SK-N-SH treated with all-trans-retinoic acid at 6 μM for 48 hours (cell line): ENCODE data around the gene CGB8.

ENCODE experiments used
- ATAC-seq: fragments of 200-7000 bp; cut with Tn5 transposase; 3 replicates; pipeline ENCODE4 v1.9.1; 2020; ENCODE audit warnings: mild to moderate bottlenecking, moderate library complexity
- ARNTL ChIP-seq: fragments of 450-650 bp; formaldehyde crosslinking; IDR thresholded peaks from 2 replicates; pipeline ENCODE4 v1.5.0; 2020; ENCODE audit warnings: low read depth, mild to moderate bottlenecking, moderate library complexity, borderline replicate concordance
- BACH2 ChIP-seq: fragments of 250-450 bp; sonication (Bioruptor Pico); IDR thresholded peaks from 2 replicates; pipeline ENCODE4 v1.9.0; 2021; ENCODE audit warnings: mild to moderate bottlenecking, borderline replicate concordance
- CSDC2 ChIP-seq: fragments of 250-450 bp; sonication (Bioruptor Pico); IDR thresholded peaks from 2 replicates; pipeline ENCODE4 v1.5.0; 2020; ENCODE audit warnings: mild to moderate bottlenecking, moderate library complexity
- ESRRG ChIP-seq: fragments of 250-450 bp; sonication (Bioruptor Pico); IDR thresholded peaks from 2 replicates; pipeline ENCODE4 v1.6.1; 2021; ENCODE audit warnings: mild to moderate bottlenecking
- GLIS3 ChIP-seq: fragments of 250-450 bp; sonication (Bioruptor Pico); IDR thresholded peaks from 2 replicates; pipeline ENCODE4 v1.5.0; 2020; ENCODE audit warnings: mild to moderate bottlenecking, moderate library complexity
- ISL1 ChIP-seq: fragments of 250-450 bp; sonication (Bioruptor Pico); IDR thresholded peaks from 2 replicates; pipeline ENCODE4 v2.1.2; 2022; ENCODE audit warnings: mild to moderate bottlenecking, moderate library complexity
- OSR1 ChIP-seq: fragments of 250-450 bp; sonication (Bioruptor Pico); IDR thresholded peaks from 2 replicates; pipeline ENCODE4 v1.8.0; 2022; ENCODE audit warnings: moderate library complexity, mild to moderate bottlenecking, inconsistent platforms
- PPARA ChIP-seq: fragments of 250-450 bp; sonication (Bioruptor Pico); IDR thresholded peaks from 2 replicates; pipeline ENCODE4 v1.5.0; 2020; ENCODE audit warnings: mild to moderate bottlenecking, borderline replicate concordance
- RARB ChIP-seq: fragments of 250-450 bp; sonication (Bioruptor Pico); IDR thresholded peaks from 2 replicates; pipeline ENCODE4 v1.8.0; 2021; ENCODE audit warnings: mild to moderate bottlenecking, moderate library complexity
- SNAI2 ChIP-seq: fragments of 250-450 bp; sonication (Bioruptor Pico); IDR thresholded peaks from 2 replicates; pipeline ENCODE4 v1.5.0; 2020; ENCODE audit warnings: mild to moderate bottlenecking, moderate library complexity
- TCF4 ChIP-seq: fragments of 250-450 bp; sonication (Bioruptor Pico); IDR thresholded peaks from 2 replicates; pipeline ENCODE4 v1.8.0; 2021; ENCODE audit warnings: mild to moderate bottlenecking, moderate library complexity, borderline replicate concordance
- TOX ChIP-seq: fragments of 250-450 bp; sonication (Bioruptor Pico); IDR thresholded peaks from 2 replicates; pipeline ENCODE4 v1.8.0; 2021; ENCODE audit warnings: mild to moderate bottlenecking, moderate library complexity, borderline replicate concordance
- ZC3H10 ChIP-seq: fragments of 250-450 bp; sonication (Bioruptor Pico); IDR thresholded peaks from 2 replicates; pipeline ENCODE4 v1.5.1; 2021; ENCODE audit warnings: mild to moderate bottlenecking, moderate library complexity
- ZFP3 ChIP-seq: fragments of 250-450 bp; sonication (Bioruptor Pico); IDR thresholded peaks from 2 replicates; pipeline ENCODE4 v1.5.0; 2020; ENCODE audit warnings: mild to moderate bottlenecking, moderate library complexity
- ZNF70 ChIP-seq: fragments of 450-650 bp; formaldehyde crosslinking; IDR thresholded peaks from 2 replicates; pipeline ENCODE4 v1.5.0; 2020; ENCODE audit warnings: mild to moderate bottlenecking, moderate library complexity
- ZNF8 ChIP-seq: fragments of 450-650 bp; formaldehyde crosslinking; IDR thresholded peaks from 2 replicates; pipeline ENCODE4 v1.5.0; 2020; ENCODE audit warnings: mild to moderate bottlenecking, moderate library complexity
- TF ChIP-seq, protein P1 (sequence below): fragments of 250-450 bp; sonication (Bioruptor Pico); IDR thresholded peaks from 2 replicates; pipeline ENCODE4 v1.5.1; 2021; ENCODE audit warnings: mild to moderate bottlenecking, moderate library complexity
- TF ChIP-seq, protein P2 (sequence below): fragments of 250-450 bp; sonication (Bioruptor Pico); IDR thresholded peaks from 2 replicates; pipeline ENCODE4 v1.5.1; 2020; ENCODE audit warnings: low read depth, mild to moderate bottlenecking, moderate library complexity
- TF ChIP-seq, protein P3 (sequence below): fragments of 250-450 bp; sonication (Bioruptor Pico); IDR thresholded peaks from 2 replicates; pipeline ENCODE4 v1.8.0; 2020; ENCODE audit warnings: mild to moderate bottlenecking, moderate library complexity, borderline replicate concordance
- TF ChIP-seq, protein P4 (sequence below): fragments of 250-450 bp; sonication (Bioruptor Pico); IDR thresholded peaks from 2 replicates; pipeline ENCODE4 v1.5.0; 2020; ENCODE audit warnings: mild to moderate bottlenecking, moderate library complexity

The CGB8 gene

DNA sequence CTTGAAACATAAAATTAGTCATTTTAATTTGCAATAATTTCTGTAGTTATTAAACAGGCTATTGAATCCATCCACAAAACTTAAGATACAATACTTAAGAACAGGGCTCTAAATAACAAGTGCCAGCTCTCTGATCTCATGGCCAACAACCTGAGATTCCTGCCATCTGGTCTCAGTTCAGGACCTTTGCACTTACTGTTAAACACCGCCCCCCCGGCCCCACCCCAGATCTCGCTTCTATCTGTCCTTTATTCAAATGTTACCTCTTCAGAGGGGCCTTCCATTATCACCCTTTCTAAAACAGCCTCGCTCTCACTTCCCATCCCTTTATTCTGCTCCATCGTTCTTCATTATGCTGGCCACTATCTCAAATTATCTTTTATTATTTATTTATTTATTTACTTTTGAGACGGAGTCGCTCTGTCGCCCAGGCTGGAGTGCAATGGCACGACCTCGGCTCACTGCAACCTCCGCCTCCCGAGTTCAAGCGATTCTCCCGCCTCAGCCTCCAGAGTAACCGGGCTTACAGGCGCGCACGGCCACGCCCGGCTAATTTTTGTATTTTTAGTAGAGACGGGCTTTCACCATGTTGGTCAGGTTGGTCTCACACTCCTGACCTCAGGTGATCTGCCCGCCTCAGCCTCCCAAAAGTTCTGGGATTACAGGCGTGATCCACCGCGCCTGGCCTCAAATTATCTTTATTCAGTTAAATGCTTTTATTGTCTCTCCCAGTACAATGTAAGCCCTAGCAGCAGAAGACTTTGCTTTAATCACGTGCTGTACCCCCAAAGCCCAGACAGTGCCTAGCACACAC is 35.5 kb upstream of the CGB8 start:
- TF ChIP-seq ZC3H10 (CRISPR knock-in tag) (no peak), ZNF8 (no peak), ARNTL (CRISPR knock-in tag) (no peak), ZNF70 (CRISPR knock-in tag) (no peak), GLIS3 (no peak), ESRRG (CRISPR knock-in tag) (no peak), PPARA (CRISPR knock-in tag) (no peak), TOX (CRISPR knock-in tag) (no peak)
- ATAC-seq = peak; percentile 35

DNA sequence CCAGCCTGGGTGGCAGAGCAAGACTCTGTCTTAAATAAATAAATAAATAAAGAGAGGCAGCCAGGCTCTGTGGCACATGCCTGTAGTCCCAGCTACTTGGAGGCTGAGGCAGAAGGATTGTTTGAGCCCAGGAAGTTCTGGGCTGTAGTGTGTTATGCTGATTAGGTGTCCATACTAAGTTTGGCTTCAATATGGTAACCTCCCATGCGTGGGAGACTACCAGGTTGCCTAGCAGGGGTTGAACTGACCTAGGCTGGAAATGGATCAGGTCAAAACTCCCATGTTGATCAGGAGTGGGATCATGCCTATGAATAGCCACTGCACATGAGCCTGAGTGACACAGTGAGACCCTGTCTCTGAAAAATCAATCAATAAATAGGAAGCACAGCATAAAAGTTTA is 32.4 kb upstream of the CGB8 start:
- ATAC-seq = no peak
- TF ChIP-seq, protein P1, sequence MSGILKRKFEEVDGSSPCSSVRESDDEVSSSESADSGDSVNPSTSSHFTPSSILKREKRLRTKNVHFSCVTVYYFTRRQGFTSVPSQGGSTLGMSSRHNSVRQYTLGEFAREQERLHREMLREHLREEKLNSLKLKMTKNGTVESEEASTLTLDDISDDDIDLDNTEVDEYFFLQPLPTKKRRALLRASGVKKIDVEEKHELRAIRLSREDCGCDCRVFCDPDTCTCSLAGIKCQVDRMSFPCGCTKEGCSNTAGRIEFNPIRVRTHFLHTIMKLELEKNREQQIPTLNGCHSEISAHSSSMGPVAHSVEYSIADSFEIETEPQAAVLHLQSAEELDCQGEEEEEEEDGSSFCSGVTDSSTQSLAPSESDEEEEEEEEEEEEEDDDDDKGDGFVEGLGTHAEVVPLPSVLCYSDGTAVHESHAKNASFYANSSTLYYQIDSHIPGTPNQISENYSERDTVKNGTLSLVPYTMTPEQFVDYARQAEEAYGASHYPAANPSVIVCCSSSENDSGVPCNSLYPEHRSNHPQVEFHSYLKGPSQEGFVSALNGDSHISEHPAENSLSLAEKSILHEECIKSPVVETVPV = no peak
- TF ChIP-seq, protein P2, sequence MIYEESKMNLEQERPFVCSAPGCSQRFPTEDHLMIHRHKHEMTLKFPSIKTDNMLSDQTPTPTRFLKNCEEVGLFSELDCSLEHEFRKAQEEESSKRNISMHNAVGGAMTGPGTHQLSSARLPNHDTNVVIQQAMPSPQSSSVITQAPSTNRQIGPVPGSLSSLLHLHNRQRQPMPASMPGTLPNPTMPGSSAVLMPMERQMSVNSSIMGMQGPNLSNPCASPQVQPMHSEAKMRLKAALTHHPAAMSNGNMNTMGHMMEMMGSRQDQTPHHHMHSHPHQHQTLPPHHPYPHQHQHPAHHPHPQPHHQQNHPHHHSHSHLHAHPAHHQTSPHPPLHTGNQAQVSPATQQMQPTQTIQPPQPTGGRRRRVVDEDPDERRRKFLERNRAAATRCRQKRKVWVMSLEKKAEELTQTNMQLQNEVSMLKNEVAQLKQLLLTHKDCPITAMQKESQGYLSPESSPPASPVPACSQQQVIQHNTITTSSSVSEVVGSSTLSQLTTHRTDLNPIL = no peak
- no peak for TF ChIP-seq TOX (CRISPR knock-in tag)
- TF ChIP-seq BACH2 = no peak
- TF ChIP-seq, protein P3, sequence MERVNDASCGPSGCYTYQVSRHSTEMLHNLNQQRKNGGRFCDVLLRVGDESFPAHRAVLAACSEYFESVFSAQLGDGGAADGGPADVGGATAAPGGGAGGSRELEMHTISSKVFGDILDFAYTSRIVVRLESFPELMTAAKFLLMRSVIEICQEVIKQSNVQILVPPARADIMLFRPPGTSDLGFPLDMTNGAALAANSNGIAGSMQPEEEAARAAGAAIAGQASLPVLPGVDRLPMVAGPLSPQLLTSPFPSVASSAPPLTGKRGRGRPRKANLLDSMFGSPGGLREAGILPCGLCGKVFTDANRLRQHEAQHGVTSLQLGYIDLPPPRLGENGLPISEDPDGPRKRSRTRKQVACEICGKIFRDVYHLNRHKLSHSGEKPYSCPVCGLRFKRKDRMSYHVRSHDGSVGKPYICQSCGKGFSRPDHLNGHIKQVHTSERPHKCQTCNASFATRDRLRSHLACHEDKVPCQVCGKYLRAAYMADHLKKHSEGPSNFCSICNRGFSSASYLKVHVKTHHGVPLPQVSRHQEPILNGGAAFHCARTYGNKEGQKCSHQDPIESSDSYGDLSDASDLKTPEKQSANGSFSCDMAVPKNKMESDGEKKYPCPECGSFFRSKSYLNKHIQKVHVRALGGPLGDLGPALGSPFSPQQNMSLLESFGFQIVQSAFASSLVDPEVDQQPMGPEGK = no peak
- TF ChIP-seq RARB (CRISPR knock-in tag) = no peak
- no peak for TF ChIP-seq ZFP3 (CRISPR knock-in tag)
- TF ChIP-seq ISL1 (CRISPR knock-in tag) = no peak
- TF ChIP-seq OSR1 (CRISPR knock-in tag) = no peak
- no peak for TF ChIP-seq SNAI2 (CRISPR knock-in tag)
- TF ChIP-seq ESRRG (CRISPR knock-in tag) = no peak
- no peak for TF ChIP-seq PPARA (CRISPR knock-in tag)
- no peak for TF ChIP-seq CSDC2 (CRISPR knock-in tag)
- TF ChIP-seq TCF4 (CRISPR knock-in tag) = no peak
- TF ChIP-seq, all 23 proteins: peak for 0

DNA sequence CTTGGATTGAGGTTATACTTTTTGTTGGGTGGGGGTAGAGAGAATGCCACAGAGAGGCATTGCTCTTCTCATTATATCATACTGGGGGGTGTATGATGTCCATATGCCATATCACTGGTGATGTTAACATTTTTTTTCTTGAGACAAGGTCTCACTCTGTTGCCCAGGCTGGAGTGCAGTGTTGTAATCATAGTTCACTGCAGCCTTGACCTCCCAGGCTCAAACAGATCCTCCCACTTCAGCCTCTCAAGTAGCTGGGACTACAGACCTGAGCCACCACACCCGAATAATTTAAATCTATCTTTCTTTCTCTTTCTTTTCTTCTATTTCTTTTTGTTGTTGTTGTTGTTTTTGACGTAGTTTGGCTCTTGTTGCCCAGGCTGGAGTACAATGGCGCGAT is 31.5 kb upstream of the CGB8 start:
- TF ChIP-seq, protein P2 = no peak
- TF ChIP-seq ZNF70 (CRISPR knock-in tag) (no peak), ZNF8 (no peak), PPARA (CRISPR knock-in tag) (no peak), RARB (CRISPR knock-in tag) (no peak), BACH2 (no peak)
- TF ChIP-seq, protein P4, sequence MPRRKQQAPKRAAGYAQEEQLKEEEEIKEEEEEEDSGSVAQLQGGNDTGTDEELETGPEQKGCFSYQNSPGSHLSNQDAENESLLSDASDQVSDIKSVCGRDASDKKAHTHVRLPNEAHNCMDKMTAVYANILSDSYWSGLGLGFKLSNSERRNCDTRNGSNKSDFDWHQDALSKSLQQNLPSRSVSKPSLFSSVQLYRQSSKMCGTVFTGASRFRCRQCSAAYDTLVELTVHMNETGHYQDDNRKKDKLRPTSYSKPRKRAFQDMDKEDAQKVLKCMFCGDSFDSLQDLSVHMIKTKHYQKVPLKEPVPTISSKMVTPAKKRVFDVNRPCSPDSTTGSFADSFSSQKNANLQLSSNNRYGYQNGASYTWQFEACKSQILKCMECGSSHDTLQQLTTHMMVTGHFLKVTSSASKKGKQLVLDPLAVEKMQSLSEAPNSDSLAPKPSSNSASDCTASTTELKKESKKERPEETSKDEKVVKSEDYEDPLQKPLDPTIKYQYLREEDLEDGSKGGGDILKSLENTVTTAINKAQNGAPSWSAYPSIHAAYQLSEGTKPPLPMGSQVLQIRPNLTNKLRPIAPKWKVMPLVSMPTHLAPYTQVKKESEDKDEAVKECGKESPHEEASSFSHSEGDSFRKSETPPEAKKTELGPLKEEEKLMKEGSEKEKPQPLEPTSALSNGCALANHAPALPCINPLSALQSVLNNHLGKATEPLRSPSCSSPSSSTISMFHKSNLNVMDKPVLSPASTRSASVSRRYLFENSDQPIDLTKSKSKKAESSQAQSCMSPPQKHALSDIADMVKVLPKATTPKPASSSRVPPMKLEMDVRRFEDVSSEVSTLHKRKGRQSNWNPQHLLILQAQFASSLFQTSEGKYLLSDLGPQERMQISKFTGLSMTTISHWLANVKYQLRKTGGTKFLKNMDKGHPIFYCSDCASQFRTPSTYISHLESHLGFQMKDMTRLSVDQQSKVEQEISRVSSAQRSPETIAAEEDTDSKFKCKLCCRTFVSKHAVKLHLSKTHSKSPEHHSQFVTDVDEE (CRISPR knock-in tag) = no peak
- TF ChIP-seq, protein P3 = no peak
- TF ChIP-seq, protein P1 = no peak

DNA sequence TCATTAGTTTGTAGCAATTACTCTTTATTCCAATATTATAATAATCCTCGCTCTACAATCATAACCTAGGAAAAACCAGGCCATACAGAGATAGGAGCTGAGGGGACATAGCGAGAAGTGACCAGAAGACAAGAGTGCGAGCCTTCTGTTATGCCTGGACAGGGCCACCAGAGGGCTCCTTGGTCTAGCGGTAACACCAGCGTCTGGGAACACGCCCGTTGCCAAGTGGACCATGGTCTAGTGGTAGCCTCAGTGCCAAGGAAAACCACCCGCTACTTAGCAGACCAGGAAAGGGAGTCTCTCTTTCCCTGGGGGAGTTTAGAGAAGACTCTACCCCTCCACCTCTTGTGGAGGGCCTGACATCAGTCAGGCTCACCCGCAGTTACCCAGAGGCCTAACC is 26.0 kb upstream of the CGB8 start:
- ATAC-seq = peak; percentile 45; the same call in 2 of the 3 replicates

More for the DNA sequence above, 31.5 kb upstream of the CGB8 start:
- ATAC-seq = no peak
